Parathyroid adenoma (tissue), 2 donors: Measurements from ENCODE around the gene NETO2.
"Not testable (repeated sequence)": the region's sequence is repeated elsewhere in the genome, so short reads cannot be mapped to it uniquely, and the experiment has no call there.

ENCODE experiments used
- H2AFZ ChIP-seq: fragments of 300-600 bp; sonication (generic); one replicate; pipeline ENCODE4 v1.7.0; 2017; ENCODE audit warnings: antibody characterized with exemption, mild to moderate bottlenecking
- H3K27ac ChIP-seq: fragments of 300-600 bp; sonication (generic); one replicate; pipeline ENCODE4 v1.7.0; 2017
- H3K27me3 ChIP-seq: fragments of 300-600 bp; sonication (generic); one replicate; pipeline ENCODE4 v1.7.0; 2017; ENCODE audit warnings: low read length; ENCODE audit not compliant: control insufficient read depth, insufficient read depth
- H3K36me3 ChIP-seq: fragments of 300-600 bp; sonication (generic); one replicate; pipeline ENCODE4 v1.7.0; 2017; ENCODE audit warnings: low read length; ENCODE audit not compliant: control insufficient read depth, insufficient read depth
- H3K4me1 ChIP-seq: fragments of 300-600 bp; sonication (generic); one replicate; pipeline ENCODE4 v1.7.0; 2017; ENCODE audit warnings: control low read depth
- H3K4me2 ChIP-seq: fragments of 300-600 bp; sonication (generic); one replicate; pipeline ENCODE4 v1.7.0; 2017; ENCODE audit warnings: low read length
- H3K4me3 ChIP-seq: fragments of 300-600 bp; sonication (generic); one replicate; pipeline ENCODE4 v1.7.0; 2017; ENCODE audit warnings: low read depth, low read length
- H3K79me2 ChIP-seq: fragments of 300-600 bp; sonication (generic); one replicate; pipeline ENCODE4 v1.7.0; 2017; ENCODE audit warnings: control low read depth
- H3K9ac ChIP-seq: fragments of 300-600 bp; sonication (generic); one replicate; pipeline ENCODE4 v1.7.0; 2017; ENCODE audit warnings: mild to moderate bottlenecking
- H3K9me3 ChIP-seq: fragments of 300-600 bp; sonication (generic); one replicate; pipeline ENCODE4 v1.7.0; 2017; ENCODE audit warnings: low read length; ENCODE audit not compliant: control insufficient read depth
- CTCF ChIP-seq: fragments of 300-600 bp; sonication (generic); IDR thresholded peaks from one replicate; pipeline ENCODE4 v1.7.0; 2017; ENCODE audit warnings: antibody characterized with exemption, mild to moderate bottlenecking
- donor health status: primary hyperparathyroidism.

Gene NETO2, protein sequence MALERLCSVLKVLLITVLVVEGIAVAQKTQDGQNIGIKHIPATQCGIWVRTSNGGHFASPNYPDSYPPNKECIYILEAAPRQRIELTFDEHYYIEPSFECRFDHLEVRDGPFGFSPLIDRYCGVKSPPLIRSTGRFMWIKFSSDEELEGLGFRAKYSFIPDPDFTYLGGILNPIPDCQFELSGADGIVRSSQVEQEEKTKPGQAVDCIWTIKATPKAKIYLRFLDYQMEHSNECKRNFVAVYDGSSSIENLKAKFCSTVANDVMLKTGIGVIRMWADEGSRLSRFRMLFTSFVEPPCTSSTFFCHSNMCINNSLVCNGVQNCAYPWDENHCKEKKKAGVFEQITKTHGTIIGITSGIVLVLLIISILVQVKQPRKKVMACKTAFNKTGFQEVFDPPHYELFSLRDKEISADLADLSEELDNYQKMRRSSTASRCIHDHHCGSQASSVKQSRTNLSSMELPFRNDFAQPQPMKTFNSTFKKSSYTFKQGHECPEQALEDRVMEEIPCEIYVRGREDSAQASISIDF

GRCh38 chr16:47143677-47144558, at the start of gene NETO2:
Gene NETO2 (minus strand): TSS chr16:47143945. CDS start chr16:47143612, 333 bp downstream.
- Histone ChIP-seq H3K4me1 (no peaks in the 10 kb centered on the region), H3K79me2 (no peaks in the 10 kb centered on the region), H2AFZ (peak within 1 kb of the TSS; percentile 88), H3K36me3 (no peaks in the 10 kb centered on the region), H3K9ac (no peak within 1 kb of the TSS), H3K4me3 (peak within 1 kb of the TSS; percentile 61), H3K27ac (peak within 1 kb of the TSS; percentile 59), H3K4me2 (peak within 1 kb of the TSS; percentile 97), H3K9me3 (no peaks in the 10 kb centered on the region), H3K27me3 (no peaks in the 10 kb centered on the region)
- TF ChIP-seq CTCF, result peak; percentile 62

- no peak overlapping the region for H3K9ac ChIP-seq
- H3K79me2 ChIP-seq, result no peaks in the 10 kb centered on the region
- no peak overlapping the region for H3K27ac ChIP-seq
- TF ChIP-seq CTCF, result no peak
- no peak overlapping the region for H2AFZ ChIP-seq
- no peak overlapping the region for H3K4me3 ChIP-seq
- H3K4me2 ChIP-seq, result no peak overlapping the region
- no peaks in the 10 kb centered on the region for H3K9me3 ChIP-seq
- H3K36me3 ChIP-seq, result no peaks in the 10 kb centered on the region
- no peaks in the 10 kb centered on the region for H3K4me1 ChIP-seq
- no peaks in the 10 kb centered on the region for H3K27me3 ChIP-seq
Measured at GRCh38 chr16:47182318-47182717, 38.6 kb upstream of the NETO2 start.

DNA sequence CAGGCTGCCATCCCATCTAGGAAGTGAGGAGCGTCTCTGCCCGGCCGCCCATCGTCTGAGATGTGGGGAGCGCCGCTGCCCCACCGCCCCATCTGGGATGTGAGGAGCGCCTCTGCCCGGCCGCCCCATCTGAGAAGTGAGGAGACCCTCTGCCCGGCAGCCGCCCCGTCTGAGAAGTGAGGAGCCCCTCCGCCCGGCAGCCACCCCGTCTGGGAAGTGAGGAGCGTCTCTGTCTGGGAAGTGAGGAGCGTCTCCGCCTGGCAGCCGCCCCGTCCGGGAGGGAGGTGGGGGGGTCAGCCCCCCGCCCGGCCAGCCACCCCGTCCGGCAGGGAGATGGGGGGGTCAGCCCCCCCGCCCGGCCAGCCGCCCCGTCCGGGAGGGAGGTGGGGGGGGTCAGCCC, 37.3 kb upstream of the NETO2 start:
- H3K4me3 ChIP-seq, H3K27ac ChIP-seq: not testable (repeated sequence)

GRCh38 chr16:47180073-47180472, 36.3 kb upstream of the NETO2 start:
- H3K9ac ChIP-seq, result no peak overlapping the region
- H3K4me2 ChIP-seq, result no peak overlapping the region
- H3K79me2 ChIP-seq, result no peaks in the 10 kb centered on the region
- no peak for TF ChIP-seq CTCF
- H3K36me3 ChIP-seq, result no peaks in the 10 kb centered on the region
- H2AFZ ChIP-seq, result no peak overlapping the region
- no peaks in the 10 kb centered on the region for H3K9me3 ChIP-seq
- no peaks in the 10 kb centered on the region for H3K27me3 ChIP-seq
- H3K27ac ChIP-seq, result no peak overlapping the region
- no peak overlapping the region for H3K4me3 ChIP-seq
- no peaks in the 10 kb centered on the region for H3K4me1 ChIP-seq

More for the DNA sequence above, 37.3 kb upstream of the NETO2 start:
- H2AFZ ChIP-seq, H3K9ac ChIP-seq, H3K4me1 ChIP-seq, H3K4me2 ChIP-seq, H3K36me3 ChIP-seq, H3K27me3 ChIP-seq, H3K9me3 ChIP-seq, H3K79me2 ChIP-seq: not testable (repeated sequence)

- no peaks in the 10 kb centered on the region for H3K9me3 ChIP-seq
- no peak overlapping the region for H3K9ac ChIP-seq
- no peaks in the 10 kb centered on the region for H3K79me2 ChIP-seq
- no peak overlapping the region for H3K4me2 ChIP-seq
- H3K4me1 ChIP-seq, result no peaks in the 10 kb centered on the region
- no peak overlapping the region for H3K4me3 ChIP-seq
- H3K27me3 ChIP-seq, result no peaks in the 10 kb centered on the region
- no peak overlapping the region for H2AFZ ChIP-seq
- no peaks in the 10 kb centered on the region for H3K36me3 ChIP-seq
- no peak for TF ChIP-seq CTCF
- H3K27ac ChIP-seq, result no peak overlapping the region
Measured at GRCh38 chr16:47175152-47175551, 31.4 kb upstream of the NETO2 start.
